Small intestine (tissue), 7 donors: ENCODE measurements around the gene NPY4R. TPM values are rescaled to one million over a fixed set of nuclear protein-coding genes. Genes with fewer than 3 reads are reported as not detected.
"Not testable (repeated sequence)": the region's sequence is repeated elsewhere in the genome, so short reads cannot be mapped to it uniquely, and the experiment has no call there.

ENCODE experiments used
- DNase-seq, 2 donors: peaks; one replicate each; pipeline versions ENCODE4 v3.0.0 to v3.0.0-alpha.2; 2013
- FAIRE-seq: peaks from 2 replicates; lab custom pipeline; 2012; peaks lifted over from hg19 to GRCh38; lab: Jason Lieb, UNC
- H3K27ac ChIP-seq, 3 donors: one replicate each; pipeline ENCODE4 v1.5.1; 2013; ENCODE audit warnings: low read length in 2 of 3, mild to moderate bottlenecking in 2 of 3, control low read depth in 1 of 3, inconsistent platforms in 1 of 3, low read depth in 1 of 3, moderate library complexity in 1 of 3
- H3K27me3 ChIP-seq, 3 donors: one replicate each; pipeline ENCODE4 v1.6.1; 2013; ENCODE audit warnings: low read length in 3 of 3, inconsistent platforms in 1 of 3; ENCODE audit not compliant: control insufficient read depth in 3 of 3, insufficient read depth in 3 of 3
- H3K36me3 ChIP-seq, 3 donors: one replicate each; pipeline ENCODE4 v1.6.1; 2013; ENCODE audit warnings: low read length in 3 of 3, inconsistent platforms in 1 of 3, low read depth in 1 of 3, mild to moderate bottlenecking in 1 of 3, moderate library complexity in 1 of 3; ENCODE audit not compliant: control insufficient read depth in 3 of 3, insufficient read depth in 2 of 3
- H3K4me1 ChIP-seq, 3 donors: one replicate each; pipeline ENCODE4 v1.6.1; 2013; ENCODE audit warnings: low read length in 2 of 3, inconsistent platforms in 1 of 3, low read depth in 1 of 3, mild to moderate bottlenecking in 1 of 3, moderate library complexity in 1 of 3; ENCODE audit not compliant: control insufficient read depth in 3 of 3, insufficient read depth in 2 of 3
- H3K4me3 ChIP-seq, 3 donors: one replicate each; pipeline ENCODE4 v1.5.1; 2013; ENCODE audit warnings: low read length in 3 of 3, control low read depth in 1 of 3, inconsistent platforms in 1 of 3, low read depth in 1 of 3, mild to moderate bottlenecking in 1 of 3, moderate library complexity in 1 of 3
- H3K9me3 ChIP-seq, 2 donors: one replicate each; pipeline ENCODE4 v1.6.1; 2013; ENCODE audit warnings: low read depth in 1 of 2, low read length in 1 of 2; ENCODE audit not compliant: control insufficient read depth in 2 of 2, insufficient read depth in 1 of 2
- WGBS, 3 donors: extraction: QIAGEN DNeasy Blood & Tissue Kit; methylation state at CpG; one replicate each; pipeline ENCODE4 v1.1.7; 2013; 5-methylcytosine and 5-hydroxymethylcytosine counted together
- polyA plus RNA-seq, 4 donors: library from polyadenylated mRNA; stranded (reverse) in 3 of 4; unstranded in 1 of 4; fragments of 200-250 nt in 3 of 4; fragments of 120-200 nt in 1 of 4; gene quantifications; one replicate each; pipeline versions ENCODE4 v1.2.1 to v1.2.3, GENCODE V29; 2013
- donor health status: healthy with polysubstance abuse.
- donor health status: control.
- donor health status: control.
- donor health status: Bipolar disorder and iron deficiency.
- donor health status: healthy.

The NPY4R gene
- polyA plus RNA-seq, 4 donors: 0.73 to 0.78 TPM; not detected in 2

- FAIRE-seq, H3K4me3 ChIP-seq: not testable (repeated sequence)
- whole genome bisulfite sequencing, 3 donors: no CpG with 5 or more reads among the region's 1 CpG
These were observed 4.4 kb upstream of the NPY4R start for GRCh38 chr10:46470134-46470533.

GRCh38 chr10:46468119-46468809 lies 2.5 kb upstream of the NPY4R start:
- 36% methylated on average over 1 of the region's 4 CpGs; no CpG with 5 or more reads in 2 of the 3 donors for WGBS, 3 donors
- not testable (repeated sequence) for H3K36me3 ChIP-seq, DNase-seq, H3K27me3 ChIP-seq, H3K4me3 ChIP-seq, H3K27ac ChIP-seq, FAIRE-seq, H3K9me3 ChIP-seq, H3K4me1 ChIP-seq

More at GRCh38 chr10:46470134-46470533, 4.4 kb upstream of the NPY4R start:
- not testable (repeated sequence) for H3K36me3 ChIP-seq, H3K4me1 ChIP-seq, H3K9me3 ChIP-seq, DNase-seq, H3K27ac ChIP-seq, H3K27me3 ChIP-seq

DNA sequence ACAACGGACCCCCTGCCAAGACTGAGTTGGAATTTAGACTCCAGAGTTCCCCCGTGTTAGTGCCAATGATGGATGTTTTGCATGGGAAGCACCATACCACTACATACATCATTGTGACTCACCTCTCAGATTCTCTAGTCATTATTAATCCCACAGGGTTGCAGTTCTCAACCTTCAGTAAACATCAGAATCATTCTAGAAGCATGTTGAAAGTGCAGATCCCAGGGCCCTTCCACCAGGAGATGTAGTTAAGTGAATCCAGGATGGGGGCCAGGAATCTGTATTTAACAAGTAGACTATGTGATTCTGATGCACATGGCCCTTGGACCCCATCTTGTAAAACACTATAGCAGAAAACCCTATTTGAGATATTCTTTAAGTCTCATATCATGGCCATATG lies 2.1 kb downstream of the NPY4R start:
- H3K27ac ChIP-seq, H3K4me3 ChIP-seq, H3K27me3 ChIP-seq, H3K36me3 ChIP-seq, DNase-seq, H3K9me3 ChIP-seq, H3K4me1 ChIP-seq, FAIRE-seq: not testable (repeated sequence)
- no CpG with 5 or more reads among the region's 2 CpGs for WGBS, 3 donors

DNA sequence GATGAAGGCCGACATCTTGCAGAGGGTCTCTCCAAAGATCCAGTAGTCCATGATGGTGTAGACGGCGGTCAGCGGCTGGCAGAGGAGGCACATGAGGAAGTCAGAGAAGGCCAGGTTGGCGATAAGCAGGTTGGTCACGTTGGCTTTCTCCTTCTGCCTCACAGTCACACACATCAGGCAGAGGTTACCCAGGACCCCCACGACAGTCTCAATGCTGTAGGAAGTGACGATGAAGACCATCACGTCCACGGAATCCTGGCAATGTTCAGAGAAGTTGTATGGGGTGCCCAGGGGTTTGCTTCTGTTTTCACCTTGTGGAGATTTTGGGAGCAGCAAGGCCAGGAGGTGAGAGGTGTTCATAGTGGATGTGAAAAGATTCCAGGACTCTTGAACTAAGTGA lies 3.5 kb downstream of the NPY4R start:
- 88 to 97% (median 89%) methylated on average over 4 to 6 of the region's 10 CpGs for WGBS, 3 donors
- not testable (repeated sequence) for DNase-seq, H3K4me1 ChIP-seq, H3K4me3 ChIP-seq, H3K27me3 ChIP-seq, FAIRE-seq, H3K27ac ChIP-seq, H3K9me3 ChIP-seq, H3K36me3 ChIP-seq

- not testable (repeated sequence) for H3K36me3 ChIP-seq, FAIRE-seq, H3K9me3 ChIP-seq, DNase-seq, H3K4me3 ChIP-seq, H3K27ac ChIP-seq, H3K27me3 ChIP-seq, H3K4me1 ChIP-seq
- 90% methylated on average over 3 of the region's 7 CpGs; no CpG with 5 or more reads in 2 of the 3 donors for WGBS, 3 donors
These were observed 6.2 kb downstream of the NPY4R start for GRCh38 chr10:46459579-46459978.

GRCh38 chr10:46457071-46457470 lies 8.7 kb downstream of the NPY4R start:
- WGBS, 3 donors: no CpG with 5 or more reads among the region's 3 CpGs
- not testable (repeated sequence) for FAIRE-seq, H3K4me1 ChIP-seq

DNA sequence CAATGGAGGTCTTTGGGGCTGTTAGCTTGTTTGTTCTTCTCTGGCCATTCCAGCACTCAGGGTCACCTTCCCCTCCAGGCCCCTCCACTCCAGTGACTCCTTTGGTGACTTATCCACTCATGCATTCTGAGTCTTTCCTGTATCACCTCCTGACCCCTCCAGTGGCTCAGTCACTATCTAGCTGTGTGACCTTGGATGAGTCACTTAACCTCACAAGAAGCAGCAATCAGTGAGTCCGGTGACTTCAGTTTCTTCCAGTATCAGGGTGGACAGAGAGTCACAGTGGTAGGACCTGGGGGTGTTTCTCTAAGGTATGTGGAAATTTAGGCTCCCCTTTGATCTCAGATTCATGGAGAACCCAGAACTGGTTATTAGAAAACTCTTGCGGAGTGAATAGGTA lies 9.8 kb downstream of the NPY4R start:
- H3K36me3 ChIP-seq, H3K27me3 ChIP-seq, FAIRE-seq, H3K4me1 ChIP-seq, H3K9me3 ChIP-seq, H3K27ac ChIP-seq, DNase-seq, H3K4me3 ChIP-seq: not testable (repeated sequence)
- WGBS, 3 donors: no CpG with 5 or more reads among the region's 2 CpGs

More at GRCh38 chr10:46457071-46457470, 8.7 kb downstream of the NPY4R start:
- H3K36me3 ChIP-seq, H3K4me3 ChIP-seq, H3K9me3 ChIP-seq, DNase-seq, H3K27ac ChIP-seq, H3K27me3 ChIP-seq: not testable (repeated sequence)

DNA sequence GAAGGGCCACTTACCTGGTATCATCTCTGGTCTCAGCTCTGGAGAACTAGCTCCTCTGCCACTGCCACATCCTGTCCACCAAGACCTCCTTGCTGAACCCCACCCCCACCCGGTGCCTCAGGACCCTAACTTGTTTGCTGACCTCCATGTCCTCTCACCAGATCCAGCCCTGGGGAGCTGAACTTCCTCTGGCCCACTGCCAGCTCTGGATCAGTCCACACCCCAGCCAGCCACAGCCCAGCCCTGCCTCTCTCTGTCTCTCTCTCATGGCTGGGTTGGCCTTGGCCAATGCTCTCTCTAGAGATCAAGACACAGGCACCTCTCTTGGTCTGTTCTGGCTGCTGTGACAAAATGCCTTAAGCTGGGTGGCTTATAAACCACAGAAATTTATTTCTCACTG lies 14.4 kb downstream of the NPY4R start:
- H3K27me3 ChIP-seq, H3K27ac ChIP-seq, H3K4me3 ChIP-seq, FAIRE-seq, H3K36me3 ChIP-seq, DNase-seq, H3K4me1 ChIP-seq, H3K9me3 ChIP-seq: not testable (repeated sequence)
- 14 to 47% (median 25%) methylated on average over 1 of the region's 1 CpG for WGBS, 3 donors

- H3K4me1 ChIP-seq, H3K27me3 ChIP-seq, H3K27ac ChIP-seq, H3K9me3 ChIP-seq, H3K36me3 ChIP-seq, FAIRE-seq, H3K4me3 ChIP-seq: not testable (repeated sequence)
- WGBS, 3 donors: 85 to 93% (median 88%) methylated on average over 6 to 7 of the region's 8 CpGs
- DNase-seq: peak in 1 of 2 donors; percentile 0
These were observed 14.9 kb downstream of the NPY4R start for GRCh38 chr10:46450829-46451228.
